GM18909 (cell line): Measurements from ENCODE around the gene TARS2.

Source experiments
- ATAC-seq: cut with Tn5 transposase; IDR thresholded peaks from one replicate; pipeline ENCODE4 v1.9.1; 2021; ENCODE audit warnings: mild to moderate bottlenecking; ENCODE audit not compliant: unreplicated experiment, poor library complexity

The TARS2 gene

DNA sequence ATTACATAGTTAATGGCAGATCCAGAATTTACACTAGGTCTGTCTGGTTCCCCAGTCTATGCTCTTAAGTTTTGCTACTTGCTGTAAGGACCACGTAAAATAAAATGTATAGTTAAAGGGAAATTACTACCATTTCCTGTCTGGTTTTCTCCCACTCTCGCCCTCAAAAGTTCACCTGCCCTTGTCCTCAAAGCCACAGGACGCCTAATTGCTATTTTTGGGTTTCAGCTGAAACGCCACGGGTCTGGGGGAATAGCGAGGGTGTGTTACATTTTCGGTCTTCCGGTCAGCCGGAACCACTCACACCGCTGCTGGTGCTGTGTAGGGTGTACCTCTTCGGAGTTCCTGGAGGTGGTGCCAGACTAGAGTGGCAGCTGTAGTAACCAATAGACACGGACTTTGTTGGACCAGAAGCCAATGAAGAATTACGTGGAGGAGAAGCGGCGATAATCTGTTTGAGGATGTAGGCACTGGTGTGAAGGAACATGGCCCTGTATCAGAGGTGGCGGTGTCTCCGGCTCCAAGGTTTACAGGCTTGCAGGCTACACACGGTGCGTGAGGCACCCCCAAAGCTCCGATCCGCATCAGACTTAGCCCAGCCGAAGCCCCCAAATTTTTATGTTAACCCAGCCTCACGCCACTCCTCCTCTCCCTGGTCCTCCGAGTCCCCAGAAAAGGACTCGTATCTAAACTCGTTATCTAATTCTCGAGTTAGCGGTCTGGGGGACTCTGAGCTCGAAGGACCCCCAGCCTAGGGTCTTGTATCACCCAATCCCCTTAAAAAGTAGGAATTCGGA lies at the start of gene TARS2:
TSS of gene TARS2 (plus strand) at position 454 of the 797 bp plus-strand sequence. CDS start at position 486, 32 bp downstream.
- peak; percentile 99 for ATAC-seq

DNA sequence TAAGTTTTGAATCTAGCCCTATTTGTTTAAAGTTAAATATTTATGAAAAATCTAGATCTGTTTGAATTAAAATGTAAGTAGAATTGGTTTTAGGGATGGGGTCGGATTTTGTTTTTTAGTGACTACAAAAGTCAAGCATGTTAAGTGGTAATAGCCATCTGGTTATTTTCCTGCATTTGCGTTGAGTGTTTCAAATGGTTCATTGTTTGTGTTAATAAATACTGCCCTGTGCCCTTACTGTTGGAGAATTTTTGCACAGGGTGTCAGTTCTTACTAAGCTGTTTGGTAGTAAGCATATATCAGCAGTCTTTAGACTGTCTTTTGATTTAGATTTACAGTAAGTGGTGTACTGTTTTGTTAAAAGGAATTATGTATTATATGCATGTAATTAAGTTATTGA lies 46.1 kb upstream of the TARS2 start:
- ATAC-seq, result no peak

DNA sequence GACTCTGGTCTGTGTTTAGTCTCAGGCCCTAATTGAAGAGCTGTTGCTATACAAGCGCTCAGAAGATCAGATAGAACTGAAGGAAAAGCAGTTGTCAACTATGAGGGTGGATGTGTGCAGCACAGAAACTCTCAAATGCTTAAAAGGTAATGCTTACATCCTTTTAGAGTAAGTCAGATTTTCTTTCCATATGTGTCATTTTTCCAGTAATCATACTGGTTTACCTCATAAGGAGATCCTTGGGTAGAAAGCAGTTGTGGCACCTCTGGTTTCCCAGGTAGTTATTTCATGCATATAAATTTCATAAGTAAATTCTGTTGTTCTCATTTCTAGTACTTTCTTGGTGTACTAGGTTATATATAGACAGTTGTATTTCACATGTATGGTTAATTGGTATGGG lies 43.0 kb upstream of the TARS2 start:
- no peak for ATAC-seq

DNA sequence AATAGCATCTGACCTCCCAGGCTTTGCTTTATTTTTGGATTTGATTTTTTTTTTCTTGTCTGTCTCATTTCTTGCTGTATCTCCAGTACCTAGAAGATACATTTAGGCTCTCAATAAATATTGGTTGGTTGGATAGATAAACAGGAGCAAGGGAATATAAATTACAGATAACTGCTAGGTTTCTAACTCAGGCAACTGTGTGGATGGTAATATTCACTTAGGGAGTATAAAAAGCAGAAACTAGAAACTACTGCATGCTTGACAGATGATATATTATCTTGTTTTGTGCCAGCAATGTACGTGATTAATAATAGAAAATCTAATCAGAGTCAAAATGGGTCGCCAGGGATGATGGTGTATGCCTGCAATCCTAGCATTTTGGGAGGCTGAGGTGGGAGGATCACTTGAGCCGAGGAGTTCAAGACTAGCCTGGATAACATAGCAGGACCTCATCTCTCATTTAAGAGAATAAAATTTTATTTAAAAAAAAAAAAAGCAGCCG lies 31.0 kb upstream of the TARS2 start:
- ATAC-seq, result no peak

DNA sequence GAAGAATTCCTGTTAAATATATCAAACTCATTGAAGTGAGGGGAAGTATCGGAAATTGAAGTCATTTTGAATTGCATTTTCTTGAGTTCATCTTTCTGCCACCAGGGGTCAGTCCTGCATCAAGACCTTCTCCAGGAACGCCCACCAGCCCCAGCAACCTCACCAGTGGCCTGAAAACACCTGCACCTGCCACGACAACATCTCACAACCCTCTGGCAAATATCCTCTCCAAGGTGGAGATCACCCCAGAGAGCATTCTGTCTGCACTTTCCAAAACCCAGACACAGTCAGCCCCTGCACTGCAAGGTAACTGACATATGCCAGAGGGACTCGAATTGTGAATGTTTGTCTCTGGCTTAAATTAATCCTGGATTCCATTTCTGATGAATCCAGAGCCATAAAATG lies 22.8 kb upstream of the TARS2 start:
- ATAC-seq, result no peak

DNA sequence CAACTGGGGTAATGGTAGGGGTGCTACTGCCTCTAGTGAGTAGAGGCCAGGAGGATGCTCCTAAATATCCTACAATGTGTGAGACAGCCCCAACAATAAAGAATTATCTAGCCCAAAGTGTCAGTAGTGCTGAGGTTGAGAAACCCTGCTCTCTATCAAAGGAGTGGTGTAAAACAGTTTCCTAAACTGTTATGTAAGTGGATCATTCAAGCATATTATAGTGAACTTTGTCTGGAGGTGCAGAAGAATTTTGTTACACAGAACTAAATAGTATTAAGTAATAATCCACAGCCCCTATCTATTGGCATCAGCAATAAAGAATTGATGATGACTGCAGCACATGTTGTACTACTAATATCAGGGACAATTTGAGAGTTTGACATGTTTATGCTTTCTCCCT lies 20.3 kb upstream of the TARS2 start:
- ATAC-seq, result no peak

- no peak for ATAC-seq
These were observed 17.9 kb upstream of the TARS2 start for GRCh38 chr1:150469291-150469690.

- no peak for ATAC-seq
These were observed 14.5 kb upstream of the TARS2 start for GRCh38 chr1:150472601-150473200.

GRCh38 chr1:150473659-150474058 lies 13.6 kb upstream of the TARS2 start:
- no peak for ATAC-seq

- ATAC-seq, result no peak
These were observed 12.3 kb upstream of the TARS2 start for GRCh38 chr1:150474869-150475268.

DNA sequence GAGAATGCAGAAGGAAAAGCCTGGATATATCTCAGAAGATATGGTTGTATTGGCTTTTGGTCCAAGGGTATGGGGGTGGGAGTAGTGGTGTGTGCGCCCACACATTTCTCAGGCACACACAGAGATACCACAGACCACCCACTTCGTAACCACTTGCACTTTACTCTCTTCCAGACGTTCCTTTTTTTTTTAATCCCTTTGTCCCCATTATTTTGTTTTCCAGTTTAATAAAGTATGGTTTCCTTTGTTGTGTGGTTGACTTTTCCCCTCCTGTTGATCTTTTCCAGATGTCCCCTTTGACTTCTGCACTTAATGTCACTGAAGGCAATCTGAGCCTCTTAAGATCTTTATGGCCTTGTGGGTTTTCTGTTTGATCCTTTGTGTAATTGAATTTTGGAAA lies 10.5 kb upstream of the TARS2 start:
- ATAC-seq, result no peak

GRCh38 chr1:150477320-150477719 lies 9.9 kb upstream of the TARS2 start:
- ATAC-seq, result no peak

GRCh38 chr1:150477733-150478132 lies 9.5 kb upstream of the TARS2 start:
- no peak for ATAC-seq

DNA sequence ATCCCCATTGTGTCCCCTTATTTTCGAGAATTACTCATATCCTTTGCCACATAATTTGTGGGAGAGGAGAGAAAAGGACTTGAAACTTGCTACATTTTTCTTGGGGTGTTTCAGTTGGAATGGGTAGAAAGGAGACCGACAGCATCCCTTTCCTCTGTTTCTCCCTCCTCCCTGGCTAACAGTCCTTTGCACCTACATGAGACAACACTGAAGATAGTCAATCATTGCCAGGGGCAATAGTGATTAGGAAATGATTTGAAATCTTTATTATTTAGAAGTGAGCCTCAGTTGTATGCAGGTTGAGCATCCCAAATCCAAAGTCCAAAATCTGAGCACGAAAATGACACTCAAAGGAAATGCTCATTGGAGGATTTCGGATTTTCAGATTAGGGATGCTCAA lies 7.8 kb upstream of the TARS2 start:
- no peak for ATAC-seq

DNA sequence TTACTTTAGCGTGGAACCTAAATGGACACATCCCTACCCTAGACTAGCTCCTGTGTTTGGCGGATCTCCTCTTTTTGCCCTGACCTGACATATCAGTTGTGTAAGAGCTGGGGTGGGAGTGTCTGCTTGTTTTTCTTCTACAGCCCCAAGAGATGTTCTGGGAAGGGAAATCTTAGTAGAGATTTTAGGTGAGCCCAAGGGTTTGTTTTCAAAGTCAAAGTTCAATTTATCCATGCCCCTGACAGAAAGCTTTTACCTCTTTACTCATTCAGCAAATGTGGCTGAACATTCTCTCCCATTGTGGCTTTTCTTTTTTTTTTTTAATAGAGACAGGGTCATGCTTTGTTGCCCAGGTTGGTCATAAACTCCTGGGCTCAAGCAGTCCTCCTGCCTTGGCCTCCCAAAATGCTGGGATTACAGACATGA lies 7.3 kb upstream of the TARS2 start:
- no peak for ATAC-seq

GRCh38 chr1:150484431-150484830 lies 2.8 kb upstream of the TARS2 start:
- no peak for ATAC-seq

DNA sequence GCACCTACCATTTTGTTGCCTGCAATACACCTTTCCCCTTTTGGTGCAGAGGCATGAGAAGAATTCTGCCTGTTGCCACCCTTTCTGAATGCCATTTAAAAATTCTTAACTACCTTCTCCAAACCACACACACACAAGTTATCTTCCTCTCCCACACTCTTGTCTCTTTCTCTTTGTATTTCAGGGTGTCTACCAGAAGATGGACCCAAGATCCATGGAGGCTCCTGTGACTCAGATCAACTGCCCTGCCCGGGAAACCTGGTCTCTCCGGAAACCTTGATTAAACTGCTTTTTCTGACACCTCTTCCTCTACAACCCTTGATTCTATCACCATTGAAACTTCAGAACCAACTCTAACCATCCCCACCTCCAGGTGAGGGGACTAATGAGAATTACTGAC lies 2.4 kb upstream of the TARS2 start:
- ATAC-seq, result no peak

GRCh38 chr1:150487763-150488115 lies 520 bp downstream of the TARS2 start:
- ATAC-seq, result no peak

- no peak for ATAC-seq
These were observed 6.0 kb downstream of the TARS2 start for GRCh38 chr1:150493175-150493574.

DNA sequence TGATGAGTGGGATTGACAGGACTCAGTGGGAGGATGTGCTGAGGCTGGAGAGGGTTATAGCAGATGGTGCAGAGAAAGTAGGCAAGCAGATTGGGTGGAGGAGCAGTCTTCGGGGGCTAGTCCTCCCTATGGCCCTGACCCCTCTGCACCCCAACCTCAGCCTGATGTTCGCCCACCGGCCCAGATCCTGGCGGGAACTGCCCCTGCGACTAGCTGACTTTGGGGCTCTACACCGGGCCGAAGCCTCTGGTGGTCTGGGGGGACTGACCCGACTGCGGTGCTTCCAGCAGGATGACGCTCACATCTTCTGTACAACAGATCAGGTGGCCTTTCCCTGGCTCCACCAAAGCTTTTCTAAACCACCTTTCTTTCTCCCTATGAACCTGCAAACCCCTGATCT lies 11.1 kb downstream of the TARS2 start:
- no peak for ATAC-seq

GRCh38 chr1:150505431-150505830 lies 18.2 kb downstream of the TARS2 start:
- ATAC-seq, result no peak
